ENCODE results near the gene GRIN1. TPM values are rescaled to one million over a fixed set of nuclear protein-coding genes. Genes with fewer than 3 reads are reported as not detected.

GRIN1 gene
- total RNA-seq: not detected in 2 replicates

GRCh38 chr9:137138722-137139467 is at the start of gene GRIN1:
GRIN1 (plus strand) TSS chr9:137139154; CDS start chr9:137139487, 333 bp downstream.

GRCh38 chr9:137114613-137115393 is 24.2 kb upstream of the GRIN1 start, which contains the start of gene DPP7:
DPP7 (minus strand) TSS chr9:137114733; CDS start chr9:137114713, 20 bp downstream.

GRCh38 chr9:137169896-137170358 is 31.0 kb downstream of the GRIN1 start, which contains the start of gene LRRC26:
LRRC26 (minus strand) TSS chr9:137170051; CDS start chr9:137169943, 108 bp downstream.

GRCh38 chr9:137188490-137189296 is 49.7 kb downstream of the GRIN1 start, which contains the start of the genes ANAPC2 and SSNA1:
ANAPC2 (minus strand) TSS chr9:137188560; CDS start chr9:137188532, 28 bp downstream.
SSNA1 (plus strand) TSS chr9:137188676; CDS start chr9:137188727, 51 bp downstream.

GRCh38 chr9:137200311-137201204 is 61.6 kb downstream of the GRIN1 start, which contains the start of gene TPRN:
TPRN (minus strand) TSS chr9:137200741; CDS start chr9:137200711, 30 bp downstream.

GRCh38 chr9:137205126-137206069 is 66.4 kb downstream of the GRIN1 start, which contains the start of the genes NDOR1 and TMEM203:
NDOR1 (plus strand) TSS chr9:137205700; CDS start chr9:137205778, 78 bp downstream.
TMEM203 (minus strand) TSS chr9:137205648; CDS start chr9:137205414, 234 bp downstream.

Other genes with a start within 250 kb of the GRIN1 start
- 152 and 153 TPM in 2 replicates for gene FBXW5, start 194.4 kb upstream of the GRIN1 start, total RNA-seq
- gene C8G, start 193.9 kb upstream of the GRIN1 start, total RNA-seq: not detected in 2 replicates
- gene LCN12, start 186.9 kb upstream of the GRIN1 start, total RNA-seq: not detected in 2 replicates
- gene PTGDS, start 161.7 kb upstream of the GRIN1 start, total RNA-seq: 304 and 428 TPM in 2 replicates
- 1.4 and 2.2 TPM in 2 replicates for gene LCNL1, start 156.2 kb upstream of the GRIN1 start, total RNA-seq
- 36.9 and 65.2 TPM in 2 replicates for gene PAXX, start 146.7 kb upstream of the GRIN1 start, total RNA-seq
- gene CLIC3, start 142.6 kb upstream of the GRIN1 start, total RNA-seq: 11.9 and 74.5 TPM in 2 replicates
- 14.5 and 18.3 TPM in 2 replicates for gene ABCA2, start 110.9 kb upstream of the GRIN1 start, total RNA-seq
- not detected in 2 replicates for gene FUT7, start 107.1 kb upstream of the GRIN1 start, total RNA-seq
- 54.4 and 67.6 TPM in 2 replicates for gene NPDC1, start 93.0 kb upstream of the GRIN1 start, total RNA-seq
- gene ENTPD2, start 85.1 kb upstream of the GRIN1 start, total RNA-seq: 0.09 and 0.12 TPM in 2 replicates
- gene SAPCD2, start 68.6 kb upstream of the GRIN1 start, total RNA-seq: 0.34 and 0.70 TPM in 2 replicates
- gene UAP1L1, start 61.6 kb upstream of the GRIN1 start, total RNA-seq: 12.0 and 13.6 TPM in 2 replicates
- 61.3 and 66.3 TPM in 2 replicates for gene MAN1B1, start 52.2 kb upstream of the GRIN1 start, total RNA-seq
- 106 and 123 TPM in 2 replicates for gene DPP7, start 24.4 kb upstream of the GRIN1 start, total RNA-seq
- gene LRRC26, start 30.9 kb downstream of the GRIN1 start, total RNA-seq: not detected in 2 replicates
- gene TMEM210, start 32.9 kb downstream of the GRIN1 start, total RNA-seq: not detected in 2 replicates
- gene ANAPC2, start 49.4 kb downstream of the GRIN1 start, total RNA-seq: 10.4 and 10.9 TPM in 2 replicates
- 65.7 and 87.8 TPM in 2 replicates for gene SSNA1, start 49.5 kb downstream of the GRIN1 start, total RNA-seq
- gene TPRN, start 61.6 kb downstream of the GRIN1 start, total RNA-seq: 12.4 and 16.1 TPM in 2 replicates
- 30.5 and 33.1 TPM in 2 replicates for gene TMEM203, start 66.5 kb downstream of the GRIN1 start, total RNA-seq
- 8.8 and 11.2 TPM in 2 replicates for gene NDOR1, start 66.5 kb downstream of the GRIN1 start, total RNA-seq
- gene RNF208, start 83.1 kb downstream of the GRIN1 start, total RNA-seq: not detected in 2 replicates
- gene CYSRT1, start 86.0 kb downstream of the GRIN1 start, total RNA-seq: 0.17 TPM in 1 of 2 replicates, not detected in the other
- gene RNF224, start 88.3 kb downstream of the GRIN1 start, total RNA-seq: not detected in 2 replicates
- gene SLC34A3, start 91.7 kb downstream of the GRIN1 start, total RNA-seq: not detected in 2 replicates
- 115 and 248 TPM in 2 replicates for gene TUBB4B, start 102.1 kb downstream of the GRIN1 start, total RNA-seq
- gene STPG3, start 112.1 kb downstream of the GRIN1 start, total RNA-seq: not detected in 2 replicates
- gene NELFB, start 116.2 kb downstream of the GRIN1 start, total RNA-seq: 33.8 and 44.2 TPM in 2 replicates
- gene TOR4A, start 138.6 kb downstream of the GRIN1 start, total RNA-seq: 4.6 and 15.5 TPM in 2 replicates
- gene NRARP, start 163.1 kb downstream of the GRIN1 start, total RNA-seq: 0.35 and 3.4 TPM in 2 replicates

All from pericardium fibroblast (primary cell).